H9 (cell line): ENCODE measurements around the gene TENT5A. TPM values are rescaled to one million over a fixed set of nuclear protein-coding genes. Genes with fewer than 3 reads are reported as not detected.
"Not testable (repeated sequence)": the region's sequence is repeated elsewhere in the genome, so short reads cannot be mapped to it uniquely, and the experiment has no call there.

Source experiments
- DNase-seq: peaks from one replicate; pipeline ENCODE4 v3.0.0-alpha.2; 2017
- H2AFZ ChIP-seq: one replicate; pipeline ENCODE4 v1.6.1; 2013; ENCODE audit warnings: mild to moderate bottlenecking, low read length, control low read depth, moderate library complexity
- H2AK5ac ChIP-seq: 2 replicates; pipeline ENCODE4 v1.6.1; 2013; ENCODE audit warnings: low read length, control low read depth, mixed read lengths; ENCODE audit not compliant: insufficient read length
- H2BK120ac ChIP-seq: one replicate; pipeline ENCODE4 v1.6.1; 2013; ENCODE audit warnings: low read depth, mild to moderate bottlenecking, low read length, control low read depth, inconsistent platforms; ENCODE audit not compliant: poor library complexity, severe bottlenecking
- H2BK12ac ChIP-seq: 2 replicates; pipeline ENCODE4 v1.6.1; 2013; ENCODE audit warnings: low read length, control low read depth, mixed read lengths, low read depth; ENCODE audit not compliant: insufficient read length
- H2BK15ac ChIP-seq: 2 replicates; pipeline ENCODE4 v1.6.1; 2013; ENCODE audit warnings: low read depth, low read length, control low read depth
- H2BK20ac ChIP-seq: one replicate; pipeline ENCODE4 v1.6.1; 2013; ENCODE audit warnings: low read depth, mild to moderate bottlenecking, low read length, control low read depth, inconsistent platforms; ENCODE audit not compliant: poor library complexity, severe bottlenecking
- H2BK5ac ChIP-seq: 2 replicates; pipeline ENCODE4 v1.6.1; 2013; ENCODE audit warnings: low read length, control low read depth, mixed read lengths; ENCODE audit not compliant: insufficient read length
- H3K14ac ChIP-seq: 2 replicates; pipeline ENCODE4 v1.6.1; 2013; ENCODE audit warnings: low read length, control low read depth; ENCODE audit not compliant: insufficient read depth
- H3K18ac ChIP-seq: 2 replicates; pipeline ENCODE4 v1.6.1; 2013; ENCODE audit warnings: low read depth, mild to moderate bottlenecking, mixed read lengths, low read length, control low read depth; ENCODE audit not compliant: insufficient read length
- H3K23ac ChIP-seq: 2 replicates; pipeline ENCODE4 v1.6.1; 2013; ENCODE audit warnings: low read length, control low read depth, mixed read lengths, low read depth; ENCODE audit not compliant: insufficient read length
- H3K23me2 ChIP-seq: 2 replicates; pipeline ENCODE4 v1.6.1; 2013; ENCODE audit warnings: low read depth, mild to moderate bottlenecking, mixed read lengths, low read length, control low read depth; ENCODE audit not compliant: insufficient read length, poor library complexity, severe bottlenecking
- H3K27ac ChIP-seq: 2 replicates; pipeline ENCODE4 v1.5.1; 2013; ENCODE audit warnings: low read length, control low read depth, mixed read lengths, low read depth; ENCODE audit not compliant: insufficient read length
- H3K27me3 ChIP-seq: 2 replicates; pipeline ENCODE4 v1.6.1; 2013; ENCODE audit warnings: low read length, control low read depth, inconsistent platforms; ENCODE audit not compliant: insufficient read depth
- H3K4ac ChIP-seq: 2 replicates; pipeline ENCODE4 v1.6.1; 2013; ENCODE audit warnings: low read depth, mild to moderate bottlenecking, control low read depth, inconsistent platforms, low read length, moderate library complexity
- H3K4me1 ChIP-seq: 2 replicates; pipeline ENCODE4 v1.6.1; 2013; ENCODE audit warnings: low read length, control low read depth, inconsistent platforms; ENCODE audit not compliant: insufficient read depth
- H3K4me2 ChIP-seq: 2 replicates; pipeline ENCODE4 v1.6.1; 2013; ENCODE audit warnings: low read length, control low read depth, mixed read lengths; ENCODE audit not compliant: insufficient read length, insufficient read depth
- H3K56ac ChIP-seq: 2 replicates; pipeline ENCODE4 v1.6.1; 2013; ENCODE audit warnings: low read depth, mild to moderate bottlenecking, mixed read lengths, low read length, control low read depth; ENCODE audit not compliant: insufficient read length
- H3K79me1 ChIP-seq: 2 replicates; pipeline ENCODE4 v1.6.1; 2013; ENCODE audit warnings: low read depth, mild to moderate bottlenecking, moderate library complexity, low read length, control low read depth, inconsistent platforms; ENCODE audit not compliant: insufficient read depth, poor library complexity, severe bottlenecking
- H3K79me2 ChIP-seq: 2 replicates; pipeline ENCODE4 v1.6.1; 2013; ENCODE audit warnings: low read length, control low read depth, inconsistent platforms; ENCODE audit not compliant: insufficient read depth
- H3K9ac ChIP-seq: 2 replicates; pipeline ENCODE4 v1.6.1; 2013; ENCODE audit warnings: low read length, control low read depth, mixed read lengths; ENCODE audit not compliant: insufficient read length; ENCODE audit errors: extremely low read depth
- H3K9me3 ChIP-seq: one replicate; pipeline ENCODE4 v1.6.1; 2013; ENCODE audit warnings: low read depth, low read length, inconsistent platforms; ENCODE audit not compliant: control insufficient read depth
- H3T11ph ChIP-seq: one replicate; pipeline ENCODE4 v1.6.1; 2013; ENCODE audit warnings: mild to moderate bottlenecking, low read length, control low read depth, inconsistent platforms
- H4K20me1 ChIP-seq: one replicate; pipeline ENCODE4 v1.6.1; 2013; ENCODE audit not compliant: control insufficient read depth, insufficient read length, insufficient read depth
- H4K5ac ChIP-seq: 2 replicates; pipeline ENCODE4 v1.6.1; 2013; ENCODE audit warnings: low read depth, mild to moderate bottlenecking, mixed read lengths, low read length, control low read depth; ENCODE audit not compliant: insufficient read length
- H4K8ac ChIP-seq: replicated peaks from 2 replicates; pipeline ENCODE4 v1.6.1; 2013; ENCODE audit warnings: low read length, control low read depth, mixed read lengths, low read depth; ENCODE audit not compliant: insufficient read length
- H4K91ac ChIP-seq: 2 replicates; pipeline ENCODE4 v1.6.1; 2013; ENCODE audit warnings: low read depth, mild to moderate bottlenecking, moderate library complexity, mixed read lengths, low read length, control low read depth; ENCODE audit not compliant: insufficient read length
- H3K27ac Mint-ChIP-seq, 3 experiments: 2 replicates in 2 of 3; 3 replicates in 1 of 3; pipeline ENCODE4 v1.8.0; 2020 to 2021; ENCODE audit warnings: mixed read lengths in 3 of 3, mild to moderate bottlenecking in 1 of 3, moderate library complexity in 1 of 3
- H3K27me3 Mint-ChIP-seq: 2 replicates; pipeline ENCODE4 v1.8.0; 2021; ENCODE audit warnings: low read depth, mild to moderate bottlenecking, moderate library complexity, mixed read lengths
- H3K36me3 Mint-ChIP-seq, 3 experiments: 2 replicates in 2 of 3; 3 replicates in 1 of 3; pipeline ENCODE4 v1.8.0; 2020 to 2021; ENCODE audit warnings: low read depth in 3 of 3, mixed read lengths in 3 of 3; ENCODE audit not compliant: insufficient read depth in 1 of 3
- H3K4me1 Mint-ChIP-seq, 2 experiments: 2 replicates each; pipeline ENCODE4 v1.8.0; 2020; ENCODE audit warnings: mixed read lengths in 2 of 2
- H3K4me3 Mint-ChIP-seq, 2 experiments: 2 replicates in 1 of 2; 3 replicates in 1 of 2; pipeline ENCODE4 v1.8.0; 2020 to 2021; ENCODE audit warnings: mild to moderate bottlenecking in 2 of 2, mixed read lengths in 2 of 2, moderate library complexity in 1 of 2
- H3K9me3 Mint-ChIP-seq, 2 experiments: 2 replicates in 1 of 2; 3 replicates in 1 of 2; pipeline ENCODE4 v1.8.0; 2020; ENCODE audit warnings: mild to moderate bottlenecking in 2 of 2, mixed read lengths in 2 of 2, moderate library complexity in 1 of 2
- CTCF ChIP-seq: fragments of 200-600 bp; sonication (generic); conservative IDR thresholded peaks from 3 replicates; pipeline ENCODE4 v1.8.0; 2021; ENCODE audit warnings: antibody characterized with exemption, mild to moderate bottlenecking
- WGBS: extraction: QIAGEN DNeasy Blood & Tissue Kit; methylation state at CpG from one replicate; pipeline ENCODE4 v1.1.7; 2013; ENCODE audit warnings: missing lambda C conversion rate, low lambda C conversion rate, mixed read lengths; ENCODE audit not compliant: insufficient read length; ENCODE audit errors: extremely low coverage; 5-methylcytosine and 5-hydroxymethylcytosine counted together
- total RNA-seq: library from RNA; stranded (reverse); gene quantifications from 2 replicates; pipeline ENCODE4 v1.2.1, GENCODE V29; 2021

The TENT5A gene
- total RNA-seq, 1 experiment from 2014 or later, result 1.4 TPM

- H3K9ac ChIP-seq, result no peak overlapping the region
- H3K79me2 ChIP-seq, result no peaks in the 10 kb centered on the region
- no peak overlapping the region for H2AFZ ChIP-seq
- WGBS, result no CpG with 5 or more reads among the region's 2 CpGs
- TF ChIP-seq CTCF, result no peak
- Mint-ChIP-seq H3K27ac (peak overlapping the region in 1 of 3 experiments; percentile 25; a peak in 1 of 7 replicates), H3K9me3 (no peaks in the 10 kb centered on the region), H3K4me3 (no peak overlapping the region), H3K27me3 (no peaks in the 10 kb centered on the region), H3K36me3 (no peaks in the 10 kb centered on the region; a peak in 1 of 7 replicates), H3K4me1 (no peaks in the 10 kb centered on the region)
- H2BK120ac ChIP-seq, result no peak overlapping the region
- no peaks in the 10 kb centered on the region for H3K27me3 ChIP-seq
- no peak overlapping the region for H4K8ac ChIP-seq
- H3T11ph ChIP-seq, result no peak overlapping the region
- H2AK5ac ChIP-seq, result no peak overlapping the region
- no peak overlapping the region for H2BK15ac ChIP-seq
- no peak overlapping the region for H2BK5ac ChIP-seq
- H3K4me2 ChIP-seq, result no peak overlapping the region
- H2BK20ac ChIP-seq, result no peak overlapping the region
- no peak overlapping the region for H2BK12ac ChIP-seq
- no peaks in the 10 kb centered on the region for H4K20me1 ChIP-seq
- H3K23me2 ChIP-seq, result no peaks in the 10 kb centered on the region
- H3K14ac ChIP-seq, result no peak overlapping the region
- H3K18ac ChIP-seq, result no peak overlapping the region
- no peaks in the 10 kb centered on the region for H3K4me1 ChIP-seq
- H3K23ac ChIP-seq, result no peak overlapping the region
- H3K9me3 ChIP-seq, result no peaks in the 10 kb centered on the region
- H4K91ac ChIP-seq, result no peak overlapping the region
- H3K79me1 ChIP-seq, result no peaks in the 10 kb centered on the region
- H3K4ac ChIP-seq, result no peak overlapping the region
- no peak overlapping the region for H3K56ac ChIP-seq
- DNase-seq, result no peak
- no peak overlapping the region for H3K27ac ChIP-seq
- H4K5ac ChIP-seq, result no peak overlapping the region
Observed at GRCh38 chr6:81777586-81778268, 25.2 kb upstream of the TENT5A start.

- H2BK20ac ChIP-seq, H3K27me3 ChIP-seq, H3K4me2 ChIP-seq, H2BK5ac ChIP-seq, DNase-seq, H2AK5ac ChIP-seq, H2AFZ ChIP-seq, H3K56ac ChIP-seq, H3K9ac ChIP-seq, H3K4me1 ChIP-seq, H3K27me3 Mint-ChIP-seq, H3K4me1 Mint-ChIP-seq, H4K20me1 ChIP-seq, H4K8ac ChIP-seq, H3K27ac Mint-ChIP-seq, H3K79me2 ChIP-seq, H3K9me3 Mint-ChIP-seq, H4K91ac ChIP-seq, H3K79me1 ChIP-seq, H3K18ac ChIP-seq, H2BK12ac ChIP-seq, H3T11ph ChIP-seq, H3K4ac ChIP-seq, H3K9me3 ChIP-seq, H3K23ac ChIP-seq, H3K14ac ChIP-seq, H3K23me2 ChIP-seq, H3K27ac ChIP-seq, H2BK120ac ChIP-seq, H2BK15ac ChIP-seq, H3K36me3 Mint-ChIP-seq, H4K5ac ChIP-seq, H3K4me3 Mint-ChIP-seq: not testable (repeated sequence)
- WGBS, result no CpG with 5 or more reads among the region's 4 CpGs
Observed at GRCh38 chr6:81776219-81776618, 23.7 kb upstream of the TENT5A start.
